ENCODE measurements around the gene DGKI.

The DGKI gene

GRCh38 chr7:137373507-137373906 lies 473.3 kb downstream of the DGKI start:
- Histone ChIP-seq H3K9me3 (ENCODE audit: control insufficient read depth, low read depth, low read length) (no peaks in the 10 kb centered on the region), H3K9ac (ENCODE audit: low read length) (no peak overlapping the region), H3K27me3 (ENCODE audit: control insufficient read depth, insufficient read depth, low read length) (no peaks in the 10 kb centered on the region), H3K4me1 (ENCODE audit: control insufficient read depth, low read depth, low read length) (peaks cover 3% of the 10 kb centered on the region), H3K36me3 (ENCODE audit: control insufficient read depth, low read depth, low read length) (no peaks in the 10 kb centered on the region), H3K27ac (ENCODE audit: low read length) (no peak overlapping the region), H3K4me3 (ENCODE audit: low read length) (no peak overlapping the region)

GRCh38 chr7:137371616-137372015 lies 475.2 kb downstream of the DGKI start:
- no peak overlapping the region for H3K4me3 ChIP-seq (ENCODE audit: low read length)
- no peak overlapping the region for H3K27ac ChIP-seq (ENCODE audit: low read length)
- H3K27me3 ChIP-seq (ENCODE audit: control insufficient read depth, insufficient read depth, low read length) = no peaks in the 10 kb centered on the region
- H3K36me3 ChIP-seq (ENCODE audit: control insufficient read depth, low read depth, low read length) = no peaks in the 10 kb centered on the region
- no peaks in the 10 kb centered on the region for H3K9me3 ChIP-seq (ENCODE audit: control insufficient read depth, low read depth, low read length)
- H3K9ac ChIP-seq (ENCODE audit: low read length) = no peak overlapping the region
- peaks cover 3% of the 10 kb centered on the region for H3K4me1 ChIP-seq (ENCODE audit: control insufficient read depth, low read depth, low read length)

- Histone ChIP-seq H3K27ac (ENCODE audit: low read length) (no peak overlapping the region), H3K9ac (ENCODE audit: low read length) (no peak overlapping the region), H3K4me3 (ENCODE audit: low read length) (no peak overlapping the region), H3K4me1 (ENCODE audit: control insufficient read depth, low read depth, low read length) (no peaks in the 10 kb centered on the region), H3K9me3 (ENCODE audit: control insufficient read depth, low read depth, low read length) (peaks cover 6% of the 10 kb centered on the region), H3K27me3 (ENCODE audit: control insufficient read depth, insufficient read depth, low read length) (no peaks in the 10 kb centered on the region), H3K36me3 (ENCODE audit: control insufficient read depth, low read depth, low read length) (no peaks in the 10 kb centered on the region)
These were observed 479.8 kb downstream of the DGKI start for GRCh38 chr7:137366995-137367394.

GRCh38 chr7:137363683-137364082 lies 483.1 kb downstream of the DGKI start:
- H3K27me3 ChIP-seq (ENCODE audit: control insufficient read depth, insufficient read depth, low read length) = no peaks in the 10 kb centered on the region
- no peak overlapping the region for H3K9ac ChIP-seq (ENCODE audit: low read length)
- H3K4me1 ChIP-seq (ENCODE audit: control insufficient read depth, low read depth, low read length) = no peaks in the 10 kb centered on the region
- H3K4me3 ChIP-seq (ENCODE audit: low read length) = no peak overlapping the region
- H3K27ac ChIP-seq (ENCODE audit: low read length) = no peak overlapping the region
- H3K9me3 ChIP-seq (ENCODE audit: control insufficient read depth, low read depth, low read length) = peaks cover 33% of the 10 kb centered on the region
- H3K36me3 ChIP-seq (ENCODE audit: control insufficient read depth, low read depth, low read length) = no peaks in the 10 kb centered on the region

GRCh38 chr7:137360087-137360679 lies 486.6 kb downstream of the DGKI start:
- no peak overlapping the region for H3K9ac ChIP-seq (ENCODE audit: low read length)
- H3K27me3 ChIP-seq (ENCODE audit: control insufficient read depth, insufficient read depth, low read length) = no peaks in the 10 kb centered on the region
- H3K4me1 ChIP-seq (ENCODE audit: control insufficient read depth, low read depth, low read length) = no peaks in the 10 kb centered on the region
- peaks cover 36% of the 10 kb centered on the region for H3K9me3 ChIP-seq (ENCODE audit: control insufficient read depth, low read depth, low read length)
- no peak overlapping the region for H3K27ac ChIP-seq (ENCODE audit: low read length)
- H3K4me3 ChIP-seq (ENCODE audit: low read length) = no peak overlapping the region
- H3K36me3 ChIP-seq (ENCODE audit: control insufficient read depth, low read depth, low read length) = no peaks in the 10 kb centered on the region

- peaks cover 16% of the 10 kb centered on the region for H3K9me3 ChIP-seq (ENCODE audit: control insufficient read depth, low read depth, low read length)
- H3K9ac ChIP-seq (ENCODE audit: low read length) = no peak overlapping the region
- no peaks in the 10 kb centered on the region for H3K4me1 ChIP-seq (ENCODE audit: control insufficient read depth, low read depth, low read length)
- no peak overlapping the region for H3K4me3 ChIP-seq (ENCODE audit: low read length)
- no peaks in the 10 kb centered on the region for H3K27me3 ChIP-seq (ENCODE audit: control insufficient read depth, insufficient read depth, low read length)
- no peak overlapping the region for H3K27ac ChIP-seq (ENCODE audit: low read length)
- H3K36me3 ChIP-seq (ENCODE audit: control insufficient read depth, low read depth, low read length) = no peaks in the 10 kb centered on the region
These were observed 491.8 kb downstream of the DGKI start for GRCh38 chr7:137354961-137355360.

GRCh38 chr7:137354396-137354795 lies 492.4 kb downstream of the DGKI start:
- Histone ChIP-seq H3K9me3 (ENCODE audit: control insufficient read depth, low read depth, low read length) (peaks cover 10% of the 10 kb centered on the region), H3K9ac (ENCODE audit: low read length) (no peak overlapping the region), H3K27ac (ENCODE audit: low read length) (no peak overlapping the region), H3K27me3 (ENCODE audit: control insufficient read depth, insufficient read depth, low read length) (no peaks in the 10 kb centered on the region), H3K4me1 (ENCODE audit: control insufficient read depth, low read depth, low read length) (no peaks in the 10 kb centered on the region), H3K36me3 (ENCODE audit: control insufficient read depth, low read depth, low read length) (no peaks in the 10 kb centered on the region), H3K4me3 (ENCODE audit: low read length) (no peak overlapping the region)

GRCh38 chr7:137351941-137352340 lies 494.8 kb downstream of the DGKI start:
- H3K4me3 ChIP-seq (ENCODE audit: low read length) = no peak overlapping the region
- no peaks in the 10 kb centered on the region for H3K27me3 ChIP-seq (ENCODE audit: control insufficient read depth, insufficient read depth, low read length)
- no peak overlapping the region for H3K27ac ChIP-seq (ENCODE audit: low read length)
- no peaks in the 10 kb centered on the region for H3K9me3 ChIP-seq (ENCODE audit: control insufficient read depth, low read depth, low read length)
- no peaks in the 10 kb centered on the region for H3K36me3 ChIP-seq (ENCODE audit: control insufficient read depth, low read depth, low read length)
- no peak overlapping the region for H3K9ac ChIP-seq (ENCODE audit: low read length)
- no peaks in the 10 kb centered on the region for H3K4me1 ChIP-seq (ENCODE audit: control insufficient read depth, low read depth, low read length)

GRCh38 chr7:137345799-137346449 lies 500.9 kb downstream of the DGKI start:
- no peaks in the 10 kb centered on the region for H3K9me3 ChIP-seq (ENCODE audit: control insufficient read depth, low read depth, low read length)
- H3K4me3 ChIP-seq (ENCODE audit: low read length) = no peak overlapping the region
- no peak overlapping the region for H3K27ac ChIP-seq (ENCODE audit: low read length)
- H3K9ac ChIP-seq (ENCODE audit: low read length) = no peak overlapping the region
- H3K27me3 ChIP-seq (ENCODE audit: control insufficient read depth, insufficient read depth, low read length) = peaks cover 19% of the 10 kb centered on the region
- peaks cover 21% of the 10 kb centered on the region for H3K4me1 ChIP-seq (ENCODE audit: control insufficient read depth, low read depth, low read length)
- H3K36me3 ChIP-seq (ENCODE audit: control insufficient read depth, low read depth, low read length) = no peaks in the 10 kb centered on the region

- H3K27me3 ChIP-seq (ENCODE audit: control insufficient read depth, insufficient read depth, low read length) = peaks cover 19% of the 10 kb centered on the region
- peak within 1 kb of the TSS; percentile 0 for H3K27ac ChIP-seq (ENCODE audit: low read length)
- H3K36me3 ChIP-seq (ENCODE audit: control insufficient read depth, low read depth, low read length) = no peaks in the 10 kb centered on the region
- peak within 1 kb of the TSS; percentile 67 for H3K4me3 ChIP-seq (ENCODE audit: low read length)
- no peaks in the 10 kb centered on the region for H3K9me3 ChIP-seq (ENCODE audit: control insufficient read depth, low read depth, low read length)
- peaks cover 21% of the 10 kb centered on the region for H3K4me1 ChIP-seq (ENCODE audit: control insufficient read depth, low read depth, low read length)
- peak within 1 kb of the TSS; percentile 65 for H3K9ac ChIP-seq (ENCODE audit: low read length)
These were observed 503.4 kb downstream of the DGKI start, which contains the start of gene PTN for GRCh38 chr7:137343281-137343841. Gene PTN (minus strand): TSS chr7:137343733. CDS start chr7:137254973, 88,760 bp downstream.

GRCh38 chr7:137342828-137343261 lies 503.9 kb downstream of the DGKI start:
- peak overlapping the region; percentile 67 for H3K4me3 ChIP-seq (ENCODE audit: low read length)
- H3K27me3 ChIP-seq (ENCODE audit: control insufficient read depth, insufficient read depth, low read length) = peaks cover 19% of the 10 kb centered on the region
- peaks cover 21% of the 10 kb centered on the region for H3K4me1 ChIP-seq (ENCODE audit: control insufficient read depth, low read depth, low read length)
- no peaks in the 10 kb centered on the region for H3K9me3 ChIP-seq (ENCODE audit: control insufficient read depth, low read depth, low read length)
- peak overlapping the region; percentile 65 for H3K9ac ChIP-seq (ENCODE audit: low read length)
- peak overlapping the region; percentile 0 for H3K27ac ChIP-seq (ENCODE audit: low read length)
- H3K36me3 ChIP-seq (ENCODE audit: control insufficient read depth, low read depth, low read length) = no peaks in the 10 kb centered on the region

- Histone ChIP-seq H3K27ac (ENCODE audit: low read length) (no peak overlapping the region), H3K9ac (ENCODE audit: low read length) (peak overlapping the region; percentile 36), H3K27me3 (ENCODE audit: control insufficient read depth, insufficient read depth, low read length) (peaks cover 19% of the 10 kb centered on the region), H3K9me3 (ENCODE audit: control insufficient read depth, low read depth, low read length) (no peaks in the 10 kb centered on the region), H3K36me3 (ENCODE audit: control insufficient read depth, low read depth, low read length) (no peaks in the 10 kb centered on the region), H3K4me1 (ENCODE audit: control insufficient read depth, low read depth, low read length) (peaks cover 21% of the 10 kb centered on the region), H3K4me3 (ENCODE audit: low read length) (peak overlapping the region; percentile 67)
These were observed 504.5 kb downstream of the DGKI start for GRCh38 chr7:137342265-137342664.

All from iPS-18a (cell line).